ENCODE results near the gene CTSE. TPM values are rescaled to one million over a fixed set of nuclear protein-coding genes. Genes with fewer than 3 reads are reported as not detected.

Gene CTSE
- total RNA-seq, 1 donor from 2014 or later, result 42.0 TPM

DNA sequence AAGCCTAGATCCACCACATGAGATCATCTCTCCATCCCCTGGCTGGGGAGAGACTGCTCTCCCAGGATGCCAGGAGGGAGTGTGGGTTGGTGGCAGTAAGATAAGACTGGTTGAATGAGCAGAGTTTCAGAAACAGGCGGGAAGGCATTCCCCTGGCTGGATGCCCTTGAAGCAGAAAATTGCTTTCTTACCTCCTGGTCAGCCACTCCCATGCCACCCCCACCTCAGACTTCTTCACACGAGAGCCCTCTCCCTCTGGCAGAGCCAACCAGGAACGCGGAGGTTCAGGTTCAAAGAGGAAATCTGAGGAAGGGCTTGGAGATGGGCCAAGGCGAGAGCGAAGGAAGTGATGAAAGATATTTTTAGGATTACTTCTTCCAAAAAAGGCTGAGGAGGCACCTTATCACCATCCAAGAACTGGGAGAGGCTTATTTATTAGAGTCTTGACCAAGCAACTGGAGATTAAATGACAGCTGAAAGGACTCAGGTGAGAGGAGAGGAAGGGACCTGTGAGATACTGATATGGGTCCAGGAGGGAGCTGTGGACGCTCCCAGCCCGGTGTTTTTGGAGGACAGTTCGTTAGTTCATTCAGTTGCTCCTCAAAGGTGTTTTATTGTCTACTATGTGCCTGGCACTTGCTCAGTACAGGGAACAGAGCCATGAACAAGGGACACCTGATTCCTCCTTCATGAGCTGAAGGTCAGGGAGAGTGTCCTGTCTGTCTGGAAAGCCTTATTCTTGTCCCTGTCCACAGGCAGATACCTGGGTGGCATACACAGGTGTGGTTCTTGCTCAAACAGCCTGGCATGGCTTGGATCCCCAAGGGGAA, 61.5 kb downstream of the CTSE start:
- peaks cover 5% of the 10 kb centered on the region for H3K4me1 Mint-ChIP-seq (ENCODE audit: unreplicated experiment)
- no peak overlapping the region for H3K4me3 Mint-ChIP-seq
- H3K36me3 Mint-ChIP-seq, result no peaks in the 10 kb centered on the region
- peaks cover 28% of the 10 kb centered on the region for H3K27me3 Mint-ChIP-seq
- H3K27ac Mint-ChIP-seq, result no peak overlapping the region
- TF ChIP-seq CTCF (conservative IDR thresholded peaks at IDR 0.05), result no peak
- no peaks in the 10 kb centered on the region for H3K9me3 Mint-ChIP-seq
- no peak for DNase-seq (ENCODE audit: extremely low spot score, unreplicated experiment)

- H3K36me3 Mint-ChIP-seq, result no peaks in the 10 kb centered on the region
- no peak overlapping the region for H3K4me3 Mint-ChIP-seq
- no peak for TF ChIP-seq CTCF (conservative IDR thresholded peaks at IDR 0.05)
- no peak for DNase-seq (ENCODE audit: extremely low spot score, unreplicated experiment)
- H3K27me3 Mint-ChIP-seq, result peaks cover 30% of the 10 kb centered on the region
- peaks cover 5% of the 10 kb centered on the region for H3K4me1 Mint-ChIP-seq (ENCODE audit: unreplicated experiment)
- no peak overlapping the region for H3K27ac Mint-ChIP-seq
- H3K9me3 Mint-ChIP-seq, result no peaks in the 10 kb centered on the region
These were observed 62.3 kb downstream of the CTSE start for GRCh38 chr1:205961405-205961804.

DNA sequence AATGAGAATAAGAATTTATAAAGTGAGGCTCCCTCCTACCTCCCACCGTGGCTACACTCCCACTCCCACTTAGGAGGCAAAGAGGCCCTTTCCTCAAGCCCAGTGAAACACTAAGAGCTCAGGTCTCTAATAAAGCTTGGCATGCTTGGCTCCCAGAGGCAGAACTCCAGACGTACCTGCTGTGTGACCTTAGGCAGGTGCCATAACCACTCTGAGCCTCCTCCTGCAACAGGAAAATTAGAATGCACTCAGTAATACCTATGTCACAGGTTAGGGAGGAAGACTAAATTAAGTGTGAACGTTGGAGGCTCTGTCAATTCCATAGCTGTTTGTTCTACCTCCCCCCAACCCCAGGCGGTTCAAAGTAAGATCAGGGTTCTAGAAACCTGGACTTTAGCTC, 63.9 kb downstream of the CTSE start:
- Mint-ChIP-seq H3K36me3 (no peaks in the 10 kb centered on the region), H3K4me3 (no peak overlapping the region), H3K4me1 (ENCODE audit: unreplicated experiment) (peaks cover 5% of the 10 kb centered on the region), H3K27me3 (peaks cover 42% of the 10 kb centered on the region), H3K9me3 (no peaks in the 10 kb centered on the region), H3K27ac (no peak overlapping the region)
- DNase-seq (ENCODE audit: extremely low spot score, unreplicated experiment), result no peak
- no peak for TF ChIP-seq CTCF (conservative IDR thresholded peaks at IDR 0.05)

Other genes with a start within 250 kb of the CTSE start
- gene RAB29, start 248.4 kb downstream of the CTSE start, total RNA-seq (ENCODE audit: low replicate concordance), result 13.6 and 22.5 TPM in 2 replicates
- gene SLC41A1, start 210.7 kb downstream of the CTSE start, total RNA-seq (ENCODE audit: low replicate concordance), result 11.7 and 25.9 TPM in 2 replicates
- not detected in 2 replicates for gene PM20D1, start 173.8 kb downstream of the CTSE start, total RNA-seq (ENCODE audit: low replicate concordance)
- 0.45 and 2.5 TPM in 2 replicates for gene SLC26A9, start 80.4 kb downstream of the CTSE start, total RNA-seq (ENCODE audit: low replicate concordance)
- gene RAB7B, start 20.5 kb downstream of the CTSE start, total RNA-seq (ENCODE audit: low replicate concordance), result 0.26 and 0.82 TPM in 2 replicates
- not detected in 2 replicates for gene RHEX, start 29.3 kb upstream of the CTSE start, total RNA-seq (ENCODE audit: low replicate concordance)
- gene AVPR1B, start 93.5 kb upstream of the CTSE start, total RNA-seq (ENCODE audit: low replicate concordance), result 0.87 and 1.0 TPM in 2 replicates
- gene FAM72A, start 178.9 kb upstream of the CTSE start, total RNA-seq (ENCODE audit: low replicate concordance), result 3.5 and 4.3 TPM in 2 replicates
- gene SRGAP2, start 179.6 kb upstream of the CTSE start, total RNA-seq (ENCODE audit: low replicate concordance), result 58.6 and 87.5 TPM in 2 replicates